ENCODE measurements around the gene CKMT1B.

CKMT1B gene

DNA sequence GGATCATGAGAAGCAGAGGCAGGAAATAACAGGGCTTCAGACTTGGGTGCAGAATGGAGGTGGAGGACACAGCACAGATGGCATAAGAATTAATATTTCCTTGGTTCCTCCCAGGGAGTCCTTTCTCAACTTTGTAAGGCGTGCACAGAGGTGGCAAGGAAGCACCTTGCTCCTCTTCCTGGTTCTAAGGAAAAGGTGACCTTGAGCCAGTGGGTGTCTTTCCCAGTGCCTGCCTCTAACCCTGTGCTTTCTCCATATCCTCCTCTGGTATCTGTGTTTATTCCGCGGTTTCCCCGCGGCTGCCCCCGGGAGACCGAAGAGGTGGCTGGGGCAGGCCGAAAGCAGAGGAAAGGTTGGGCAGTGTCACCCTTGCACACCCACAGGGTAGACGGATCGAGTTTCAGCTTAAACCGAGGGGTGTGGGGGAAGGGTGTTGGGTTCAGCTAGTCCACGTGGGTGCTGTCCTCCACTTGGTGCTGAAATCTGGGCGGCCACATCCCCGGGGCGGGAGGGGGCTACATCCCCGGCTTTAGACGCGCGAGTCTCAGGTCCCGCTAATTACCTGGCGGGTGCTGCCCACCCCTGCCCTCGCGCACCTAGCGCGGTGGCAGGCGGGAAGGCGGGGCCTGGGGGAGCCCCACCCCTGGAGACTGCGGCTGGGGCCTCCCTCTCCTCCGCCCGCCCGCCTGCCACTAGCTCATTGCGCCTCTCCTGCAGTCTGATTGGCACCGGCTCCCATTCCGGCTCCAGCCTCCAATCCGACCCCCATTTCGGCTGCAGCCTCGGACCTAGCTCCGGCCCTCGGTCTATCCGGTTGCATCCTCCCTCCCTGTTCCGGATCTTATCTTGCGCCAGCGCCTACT lies at the start of gene CKMT1B:
Gene CKMT1B, plus strand, starts transcription at position 700 of the 863 bp plus-strand sequence. CDS start 192 bp downstream, outside the sequence.
- ATAC-seq = peak; percentile 50

DNA sequence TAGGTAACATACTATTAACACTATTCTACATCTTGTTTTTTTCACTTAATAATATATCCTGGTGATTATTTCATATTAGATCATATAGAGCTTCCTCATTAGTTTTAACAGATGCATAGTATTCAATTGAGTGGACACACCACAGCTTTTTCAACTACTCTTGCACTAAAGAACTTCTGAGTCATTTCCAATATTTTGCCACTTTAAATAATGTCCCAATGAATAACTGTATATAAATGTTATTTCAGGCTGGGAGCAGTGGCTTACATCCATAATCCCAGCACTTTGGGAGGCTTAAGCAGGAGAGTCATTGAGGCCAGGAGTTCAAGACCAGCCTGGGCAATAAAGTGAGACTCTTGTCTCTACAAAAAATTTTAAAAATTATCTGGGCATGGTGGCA lies 49.6 kb upstream of the CKMT1B start:
- no peak for ATAC-seq
- TF ChIP-seq ZNF8 (CRISPR knock-in tag; IDR thresholded peaks at IDR 0.05) (no peak), BACH2 (CRISPR knock-in tag; IDR thresholded peaks at IDR 0.05; ENCODE audit: borderline replicate concordance) (no peak), PPARA (CRISPR knock-in tag; IDR thresholded peaks at IDR 0.05; ENCODE audit: borderline replicate concordance) (no peak), ESRRG (CRISPR knock-in tag; IDR thresholded peaks at IDR 0.05) (no peak), TOX (CRISPR knock-in tag; IDR thresholded peaks at IDR 0.05; ENCODE audit: borderline replicate concordance) (no peak), TCF4 (CRISPR knock-in tag; IDR thresholded peaks at IDR 0.05; ENCODE audit: borderline replicate concordance) (no peak), RARB (CRISPR knock-in tag; IDR thresholded peaks at IDR 0.05) (no peak), OSR1 (CRISPR knock-in tag; IDR thresholded peaks at IDR 0.05) (no peak), GLIS3 (CRISPR knock-in tag; IDR thresholded peaks at IDR 0.05) (no peak), ZC3H10 (CRISPR knock-in tag; IDR thresholded peaks at IDR 0.05) (no peak), CSDC2 (CRISPR knock-in tag; IDR thresholded peaks at IDR 0.05) (no peak), ZNF565 (CRISPR knock-in tag; conservative IDR thresholded peaks at IDR 0.05; ENCODE audit: low read depth) (no peak), ZFP30 (CRISPR knock-in tag; IDR thresholded peaks at IDR 0.05) (no peak), ARNTL (CRISPR knock-in tag; IDR thresholded peaks at IDR 0.05; ENCODE audit: borderline replicate concordance, low read depth) (no peak)
- TF ChIP-seq, protein P1, sequence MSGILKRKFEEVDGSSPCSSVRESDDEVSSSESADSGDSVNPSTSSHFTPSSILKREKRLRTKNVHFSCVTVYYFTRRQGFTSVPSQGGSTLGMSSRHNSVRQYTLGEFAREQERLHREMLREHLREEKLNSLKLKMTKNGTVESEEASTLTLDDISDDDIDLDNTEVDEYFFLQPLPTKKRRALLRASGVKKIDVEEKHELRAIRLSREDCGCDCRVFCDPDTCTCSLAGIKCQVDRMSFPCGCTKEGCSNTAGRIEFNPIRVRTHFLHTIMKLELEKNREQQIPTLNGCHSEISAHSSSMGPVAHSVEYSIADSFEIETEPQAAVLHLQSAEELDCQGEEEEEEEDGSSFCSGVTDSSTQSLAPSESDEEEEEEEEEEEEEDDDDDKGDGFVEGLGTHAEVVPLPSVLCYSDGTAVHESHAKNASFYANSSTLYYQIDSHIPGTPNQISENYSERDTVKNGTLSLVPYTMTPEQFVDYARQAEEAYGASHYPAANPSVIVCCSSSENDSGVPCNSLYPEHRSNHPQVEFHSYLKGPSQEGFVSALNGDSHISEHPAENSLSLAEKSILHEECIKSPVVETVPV (CRISPR knock-in tag; IDR thresholded peaks at IDR 0.05) = no peak
- TF ChIP-seq, protein P2, sequence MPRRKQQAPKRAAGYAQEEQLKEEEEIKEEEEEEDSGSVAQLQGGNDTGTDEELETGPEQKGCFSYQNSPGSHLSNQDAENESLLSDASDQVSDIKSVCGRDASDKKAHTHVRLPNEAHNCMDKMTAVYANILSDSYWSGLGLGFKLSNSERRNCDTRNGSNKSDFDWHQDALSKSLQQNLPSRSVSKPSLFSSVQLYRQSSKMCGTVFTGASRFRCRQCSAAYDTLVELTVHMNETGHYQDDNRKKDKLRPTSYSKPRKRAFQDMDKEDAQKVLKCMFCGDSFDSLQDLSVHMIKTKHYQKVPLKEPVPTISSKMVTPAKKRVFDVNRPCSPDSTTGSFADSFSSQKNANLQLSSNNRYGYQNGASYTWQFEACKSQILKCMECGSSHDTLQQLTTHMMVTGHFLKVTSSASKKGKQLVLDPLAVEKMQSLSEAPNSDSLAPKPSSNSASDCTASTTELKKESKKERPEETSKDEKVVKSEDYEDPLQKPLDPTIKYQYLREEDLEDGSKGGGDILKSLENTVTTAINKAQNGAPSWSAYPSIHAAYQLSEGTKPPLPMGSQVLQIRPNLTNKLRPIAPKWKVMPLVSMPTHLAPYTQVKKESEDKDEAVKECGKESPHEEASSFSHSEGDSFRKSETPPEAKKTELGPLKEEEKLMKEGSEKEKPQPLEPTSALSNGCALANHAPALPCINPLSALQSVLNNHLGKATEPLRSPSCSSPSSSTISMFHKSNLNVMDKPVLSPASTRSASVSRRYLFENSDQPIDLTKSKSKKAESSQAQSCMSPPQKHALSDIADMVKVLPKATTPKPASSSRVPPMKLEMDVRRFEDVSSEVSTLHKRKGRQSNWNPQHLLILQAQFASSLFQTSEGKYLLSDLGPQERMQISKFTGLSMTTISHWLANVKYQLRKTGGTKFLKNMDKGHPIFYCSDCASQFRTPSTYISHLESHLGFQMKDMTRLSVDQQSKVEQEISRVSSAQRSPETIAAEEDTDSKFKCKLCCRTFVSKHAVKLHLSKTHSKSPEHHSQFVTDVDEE (CRISPR knock-in tag; IDR thresholded peaks at IDR 0.05) = no peak
- TF ChIP-seq, protein P3, sequence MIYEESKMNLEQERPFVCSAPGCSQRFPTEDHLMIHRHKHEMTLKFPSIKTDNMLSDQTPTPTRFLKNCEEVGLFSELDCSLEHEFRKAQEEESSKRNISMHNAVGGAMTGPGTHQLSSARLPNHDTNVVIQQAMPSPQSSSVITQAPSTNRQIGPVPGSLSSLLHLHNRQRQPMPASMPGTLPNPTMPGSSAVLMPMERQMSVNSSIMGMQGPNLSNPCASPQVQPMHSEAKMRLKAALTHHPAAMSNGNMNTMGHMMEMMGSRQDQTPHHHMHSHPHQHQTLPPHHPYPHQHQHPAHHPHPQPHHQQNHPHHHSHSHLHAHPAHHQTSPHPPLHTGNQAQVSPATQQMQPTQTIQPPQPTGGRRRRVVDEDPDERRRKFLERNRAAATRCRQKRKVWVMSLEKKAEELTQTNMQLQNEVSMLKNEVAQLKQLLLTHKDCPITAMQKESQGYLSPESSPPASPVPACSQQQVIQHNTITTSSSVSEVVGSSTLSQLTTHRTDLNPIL (CRISPR knock-in tag; IDR thresholded peaks at IDR 0.05; ENCODE audit: low read depth) = no peak
- TF ChIP-seq, protein P4, sequence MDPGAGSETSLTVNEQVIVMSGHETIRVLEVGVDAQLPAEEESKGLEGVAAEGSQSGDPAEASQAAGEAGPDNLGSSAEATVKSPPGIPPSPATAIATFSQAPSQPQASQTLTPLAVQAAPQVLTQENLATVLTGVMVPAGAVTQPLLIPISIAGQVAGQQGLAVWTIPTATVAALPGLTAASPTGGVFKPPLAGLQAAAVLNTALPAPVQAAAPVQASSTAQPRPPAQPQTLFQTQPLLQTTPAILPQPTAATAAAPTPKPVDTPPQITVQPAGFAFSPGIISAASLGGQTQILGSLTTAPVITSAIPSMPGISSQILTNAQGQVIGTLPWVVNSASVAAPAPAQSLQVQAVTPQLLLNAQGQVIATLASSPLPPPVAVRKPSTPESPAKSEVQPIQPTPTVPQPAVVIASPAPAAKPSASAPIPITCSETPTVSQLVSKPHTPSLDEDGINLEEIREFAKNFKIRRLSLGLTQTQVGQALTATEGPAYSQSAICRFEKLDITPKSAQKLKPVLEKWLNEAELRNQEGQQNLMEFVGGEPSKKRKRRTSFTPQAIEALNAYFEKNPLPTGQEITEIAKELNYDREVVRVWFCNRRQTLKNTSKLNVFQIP (CRISPR knock-in tag; IDR thresholded peaks at IDR 0.05; ENCODE audit: borderline replicate concordance, low read depth) = no peak
- TF ChIP-seq, protein P5, sequence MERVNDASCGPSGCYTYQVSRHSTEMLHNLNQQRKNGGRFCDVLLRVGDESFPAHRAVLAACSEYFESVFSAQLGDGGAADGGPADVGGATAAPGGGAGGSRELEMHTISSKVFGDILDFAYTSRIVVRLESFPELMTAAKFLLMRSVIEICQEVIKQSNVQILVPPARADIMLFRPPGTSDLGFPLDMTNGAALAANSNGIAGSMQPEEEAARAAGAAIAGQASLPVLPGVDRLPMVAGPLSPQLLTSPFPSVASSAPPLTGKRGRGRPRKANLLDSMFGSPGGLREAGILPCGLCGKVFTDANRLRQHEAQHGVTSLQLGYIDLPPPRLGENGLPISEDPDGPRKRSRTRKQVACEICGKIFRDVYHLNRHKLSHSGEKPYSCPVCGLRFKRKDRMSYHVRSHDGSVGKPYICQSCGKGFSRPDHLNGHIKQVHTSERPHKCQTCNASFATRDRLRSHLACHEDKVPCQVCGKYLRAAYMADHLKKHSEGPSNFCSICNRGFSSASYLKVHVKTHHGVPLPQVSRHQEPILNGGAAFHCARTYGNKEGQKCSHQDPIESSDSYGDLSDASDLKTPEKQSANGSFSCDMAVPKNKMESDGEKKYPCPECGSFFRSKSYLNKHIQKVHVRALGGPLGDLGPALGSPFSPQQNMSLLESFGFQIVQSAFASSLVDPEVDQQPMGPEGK (CRISPR knock-in tag; IDR thresholded peaks at IDR 0.05; ENCODE audit: borderline replicate concordance) = no peak

DNA sequence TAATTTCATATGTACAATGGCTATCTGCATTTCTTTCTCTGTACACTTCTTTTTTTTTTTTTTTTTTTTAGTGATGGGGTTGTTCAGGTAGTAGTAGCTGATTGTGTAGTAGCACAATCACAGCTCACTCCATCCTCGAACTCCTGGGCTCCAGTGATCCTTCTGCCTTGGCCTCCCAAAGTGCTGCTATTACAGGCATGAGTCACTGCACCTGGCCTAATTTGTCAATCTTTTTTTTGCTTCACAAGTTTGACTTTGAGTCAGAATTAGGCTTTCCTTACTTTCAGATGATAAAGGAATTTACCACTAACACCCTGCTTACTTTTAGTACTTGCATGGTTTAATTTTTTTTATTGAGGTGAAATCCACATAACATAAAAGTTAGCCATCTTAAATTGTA lies 48.4 kb upstream of the CKMT1B start:
- TF ChIP-seq ZFP30 (CRISPR knock-in tag; IDR thresholded peaks at IDR 0.05) (no peak), ZFP3 (CRISPR knock-in tag; IDR thresholded peaks at IDR 0.05) (no peak), OSR1 (CRISPR knock-in tag; IDR thresholded peaks at IDR 0.05) (no peak)
- TF ChIP-seq, protein P3 (CRISPR knock-in tag; IDR thresholded peaks at IDR 0.05; ENCODE audit: low read depth) = no peak
- ATAC-seq = no peak

All from SK-N-SH treated with all-trans-retinoic acid at 6 μM for 48 hours (cell line).